Measurements from ENCODE around the gene DOCK9.

DOCK9 gene

DNA sequence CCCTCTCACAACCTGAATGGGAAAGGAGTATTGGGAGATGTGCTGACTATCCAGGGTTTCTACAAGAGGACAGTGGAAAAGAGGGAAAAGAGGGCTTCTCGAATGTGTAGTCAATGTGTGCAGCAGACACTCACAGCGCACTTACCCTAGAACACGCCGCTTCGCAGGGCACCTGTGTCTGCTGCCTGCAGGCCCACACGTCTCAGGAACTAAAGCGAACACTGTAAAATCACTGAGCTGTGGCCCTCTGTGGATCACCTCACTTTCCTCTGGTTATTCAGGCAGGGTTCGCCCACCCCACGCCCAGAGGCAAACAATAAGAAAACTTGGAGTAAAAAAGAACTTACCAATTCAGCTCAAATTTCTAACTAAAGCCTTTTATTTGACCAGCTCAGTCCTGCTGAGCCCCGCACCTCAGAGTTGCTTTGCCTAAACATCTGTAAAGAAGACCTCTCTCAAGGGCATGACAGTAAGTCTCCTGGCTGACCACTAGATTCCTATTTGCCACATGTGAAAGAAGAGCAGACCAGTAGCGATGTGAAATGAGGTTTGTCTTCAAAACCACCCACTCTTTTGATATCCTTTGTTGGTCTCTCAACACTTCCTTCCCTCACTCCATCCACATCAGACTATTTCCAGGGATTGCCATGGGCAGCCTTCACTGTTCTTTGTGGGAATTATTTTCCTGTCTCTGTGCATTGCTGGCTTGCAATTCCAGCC lies 19.3 kb upstream of the DOCK9 start:
- DNase-seq = no peak

DNA sequence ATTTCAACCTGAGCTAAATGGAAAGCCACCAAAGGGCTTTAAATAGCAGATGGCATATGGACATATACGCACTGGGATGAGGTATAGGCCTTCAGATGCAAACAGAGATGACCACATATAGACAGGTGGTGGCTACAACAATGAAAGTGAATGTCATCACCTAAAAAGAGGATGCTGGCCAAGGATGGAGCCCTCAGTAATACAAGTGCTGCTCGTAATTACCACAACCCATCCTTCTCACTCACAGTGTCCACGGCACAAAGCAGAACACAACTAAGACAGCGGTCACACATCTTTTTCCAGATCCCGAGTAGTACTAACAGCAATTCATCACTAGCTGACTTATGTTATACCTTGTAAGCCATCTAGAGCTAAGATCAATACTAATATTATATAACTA lies 18.2 kb upstream of the DOCK9 start:
- no peak for DNase-seq

GRCh38 chr13:98994896-98995295 lies 17.0 kb upstream of the DOCK9 start:
- no peak for DNase-seq

GRCh38 chr13:98994080-98994479 lies 16.2 kb upstream of the DOCK9 start:
- DNase-seq = no peak

DNA sequence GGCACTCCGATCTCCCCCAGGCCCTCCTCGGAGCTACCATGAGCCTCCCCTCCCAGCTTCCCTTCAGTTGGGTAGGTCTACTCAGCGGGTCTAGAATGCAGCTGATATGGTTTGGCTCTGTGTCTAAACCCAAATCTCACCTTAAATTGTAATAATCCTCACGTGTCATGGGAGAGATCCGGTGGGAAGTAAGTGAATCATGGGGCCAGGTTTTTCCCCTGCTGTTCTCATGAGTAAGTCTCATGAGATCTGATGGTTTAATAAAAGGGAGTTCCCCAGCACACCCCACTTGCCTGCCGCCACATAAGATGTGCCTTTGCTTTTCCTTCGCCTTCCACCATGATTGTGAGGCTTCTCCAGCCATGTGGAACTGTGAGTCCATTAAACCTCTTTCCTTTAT lies 14.5 kb upstream of the DOCK9 start:
- DNase-seq = no peak

- DNase-seq = no peak
Observed at GRCh38 chr13:98990701-98991100, 12.8 kb upstream of the DOCK9 start.

DNA sequence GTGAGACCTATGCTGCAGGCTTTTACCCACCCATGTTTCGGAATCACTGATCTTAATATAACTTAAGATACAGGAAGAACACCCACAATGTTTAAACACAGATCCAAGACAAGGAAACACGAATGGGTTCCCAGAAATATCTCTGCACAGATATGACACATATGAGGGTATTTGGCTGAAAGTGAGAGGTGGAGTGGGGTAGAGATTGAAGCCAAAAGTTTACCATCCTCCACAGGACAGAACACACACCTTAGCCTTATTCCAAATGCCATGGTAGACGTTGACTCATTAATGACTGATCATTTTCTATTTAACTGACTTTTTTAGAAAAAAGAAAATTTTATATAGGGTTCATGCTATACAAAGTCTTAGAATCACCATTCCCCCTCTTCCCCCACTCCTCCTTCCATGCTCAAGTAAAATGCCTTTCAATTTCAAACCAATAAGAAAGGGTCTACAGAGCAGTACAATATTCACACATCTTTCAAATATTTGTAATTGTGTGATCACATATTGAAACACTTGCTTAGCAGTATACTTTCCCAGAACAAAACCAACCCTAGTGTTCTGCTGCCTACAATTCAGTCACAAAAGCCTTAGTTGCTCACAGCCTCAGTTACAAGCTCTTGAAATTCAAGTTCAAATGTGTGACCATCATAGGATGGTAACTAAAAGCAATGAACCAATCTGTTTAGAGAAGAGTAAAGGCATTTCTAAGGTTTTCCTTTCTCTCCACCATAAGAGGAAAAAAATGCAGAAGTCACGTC lies 11.8 kb upstream of the DOCK9 start:
- DNase-seq = no peak

DNA sequence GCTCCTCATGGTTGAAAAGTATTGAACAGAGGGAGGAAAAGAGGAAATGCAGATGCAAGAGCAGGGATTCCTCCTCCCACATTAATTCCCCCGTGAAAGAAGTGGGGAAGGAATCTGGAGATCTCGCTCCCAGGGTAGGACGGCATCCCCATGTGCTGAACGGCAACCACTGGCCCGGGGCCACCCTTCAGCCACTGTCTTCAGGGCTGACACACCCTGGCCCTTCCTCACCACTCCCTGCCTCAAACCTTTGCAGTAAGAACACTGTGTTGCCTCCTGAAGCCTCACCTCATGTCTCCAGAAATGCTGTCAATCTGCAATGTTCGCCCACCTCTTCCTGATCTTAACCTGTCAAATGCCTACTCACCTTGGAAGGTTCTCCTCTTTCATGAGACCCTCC lies 10.9 kb upstream of the DOCK9 start:
- no peak for DNase-seq

DNA sequence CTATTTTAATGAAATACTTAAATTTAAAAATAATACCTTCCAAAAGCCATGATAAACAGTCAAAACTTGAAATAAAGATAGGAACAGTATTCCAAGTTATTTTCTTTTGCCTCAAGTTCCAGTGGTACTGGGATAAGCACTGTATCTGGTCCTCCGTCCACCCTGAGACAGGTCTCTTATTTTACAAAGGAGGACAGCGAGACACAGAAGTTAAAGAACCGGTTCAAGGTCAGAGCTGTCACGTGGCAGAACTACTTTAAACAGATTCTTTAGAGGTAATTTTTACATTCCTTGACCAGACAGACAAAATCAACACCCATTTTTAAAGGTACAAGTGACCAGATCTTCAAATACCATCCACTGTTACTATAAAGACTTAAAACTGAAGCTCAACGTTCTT lies 10.4 kb upstream of the DOCK9 start:
- no peak for DNase-seq

DNA sequence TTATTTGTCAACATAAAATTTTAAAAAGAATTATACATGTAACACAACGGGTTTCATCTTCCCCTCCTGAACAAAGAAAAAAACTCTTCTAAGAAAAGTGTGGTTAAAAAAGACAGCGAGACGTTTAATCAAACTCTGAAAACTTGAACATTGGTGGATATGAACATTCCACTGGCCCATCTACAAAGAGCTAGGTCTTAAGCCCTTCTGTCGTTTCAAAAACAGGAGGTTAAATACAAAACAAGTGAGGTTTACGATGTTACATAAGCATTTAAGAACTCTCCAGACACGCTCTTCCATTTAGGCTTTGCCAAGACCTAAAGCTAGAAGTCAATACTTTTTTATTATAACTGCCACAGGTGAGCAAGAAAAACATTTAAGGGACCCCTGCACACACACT lies 9.4 kb upstream of the DOCK9 start:
- DNase-seq = no peak

DNA sequence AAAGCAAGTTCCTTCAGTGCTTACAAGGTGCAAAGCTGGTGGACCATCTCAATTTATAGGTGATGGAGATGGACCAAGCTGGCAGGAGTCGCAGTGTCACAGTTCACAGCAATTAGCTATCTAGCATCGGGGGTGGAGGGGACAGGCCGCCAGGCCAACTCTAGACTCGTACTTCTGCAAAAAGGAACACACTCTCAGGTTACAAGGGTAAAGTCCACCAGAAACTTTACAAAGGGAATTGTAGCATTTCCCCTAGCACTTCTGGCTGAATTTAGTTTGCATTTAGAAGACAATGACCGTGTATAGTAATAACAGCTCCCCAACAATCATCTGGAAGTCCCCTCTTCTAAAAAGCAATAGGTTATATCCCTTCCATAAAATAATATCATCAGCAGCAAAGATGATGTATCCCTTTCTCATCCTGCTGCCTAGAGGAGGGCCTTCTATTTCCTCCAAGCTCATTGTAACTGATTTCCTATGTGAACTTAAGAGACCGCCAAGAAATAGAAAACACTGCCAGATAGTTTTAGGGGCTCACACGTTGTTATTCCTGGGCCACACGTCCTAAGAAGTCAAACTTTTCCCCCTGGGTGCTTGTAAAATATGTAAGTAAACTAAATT lies 8.5 kb upstream of the DOCK9 start:
- no peak for DNase-seq

GRCh38 chr13:98985591-98985990 lies 7.7 kb upstream of the DOCK9 start:
- no peak for DNase-seq

GRCh38 chr13:98984983-98985382 lies 7.1 kb upstream of the DOCK9 start:
- no peak for DNase-seq

- DNase-seq = no peak
Observed at GRCh38 chr13:98984118-98984517, 6.3 kb upstream of the DOCK9 start.

GRCh38 chr13:98983182-98983581 lies 5.3 kb upstream of the DOCK9 start:
- DNase-seq = no peak

- no peak for DNase-seq
Observed at GRCh38 chr13:98981369-98982080, 3.7 kb upstream of the DOCK9 start.

- DNase-seq = no peak
Observed at GRCh38 chr13:98979012-98979660, 1.3 kb upstream of the DOCK9 start.

DNA sequence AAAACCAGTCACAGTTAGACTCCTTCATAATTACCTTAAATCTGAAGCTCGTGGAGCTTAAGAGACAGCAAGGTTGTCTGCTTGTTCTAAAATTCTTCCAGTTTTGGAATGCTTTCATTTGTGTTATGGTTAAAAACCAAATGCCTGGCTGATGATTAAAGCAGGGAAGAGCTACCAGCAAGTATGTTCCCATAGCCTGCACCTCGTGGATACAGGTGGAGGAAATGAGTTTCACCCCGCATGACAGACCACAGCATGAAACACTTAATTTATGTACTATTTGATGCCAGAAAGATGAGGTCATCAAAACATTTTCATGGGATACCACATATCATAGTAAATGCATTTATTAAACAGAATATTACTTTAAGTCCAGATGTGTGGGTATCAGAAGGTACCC lies 416 bp upstream of the DOCK9 start:
- no peak for DNase-seq

GRCh38 chr13:98976941-98977340 lies 923 bp downstream of the DOCK9 start:
- DNase-seq = no peak

GRCh38 chr13:98976338-98976737 lies 1.5 kb downstream of the DOCK9 start:
- DNase-seq = no peak

DNA sequence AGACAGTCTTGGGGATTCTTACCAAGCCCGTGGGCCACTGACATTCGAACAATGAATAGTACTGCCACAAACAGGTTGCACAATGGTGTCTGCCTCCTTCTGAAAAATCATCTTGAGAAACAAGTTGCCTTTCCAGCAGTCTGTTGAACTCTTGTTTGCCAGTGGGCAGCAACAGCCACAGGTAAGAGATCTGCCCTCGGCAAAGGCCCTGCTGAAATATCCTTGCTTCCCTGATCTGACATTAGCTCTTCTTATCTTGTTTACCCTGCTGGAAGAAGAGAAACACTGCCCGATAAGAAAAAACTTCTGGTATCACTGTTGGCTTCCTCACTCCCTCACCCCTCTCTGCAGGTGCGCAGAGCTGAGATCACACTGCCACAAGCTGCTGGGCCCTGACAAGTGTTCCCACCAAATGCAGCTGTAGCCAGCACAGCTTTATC lies 2.0 kb downstream of the DOCK9 start:
- DNase-seq = no peak

GRCh38 chr13:98974053-98974452 lies 3.8 kb downstream of the DOCK9 start:
- no peak for DNase-seq

GRCh38 chr13:98972627-98973026 lies 5.2 kb downstream of the DOCK9 start:
- no peak for DNase-seq
